ENCODE data around the gene TRIM37.

TRIM37 gene

DNA sequence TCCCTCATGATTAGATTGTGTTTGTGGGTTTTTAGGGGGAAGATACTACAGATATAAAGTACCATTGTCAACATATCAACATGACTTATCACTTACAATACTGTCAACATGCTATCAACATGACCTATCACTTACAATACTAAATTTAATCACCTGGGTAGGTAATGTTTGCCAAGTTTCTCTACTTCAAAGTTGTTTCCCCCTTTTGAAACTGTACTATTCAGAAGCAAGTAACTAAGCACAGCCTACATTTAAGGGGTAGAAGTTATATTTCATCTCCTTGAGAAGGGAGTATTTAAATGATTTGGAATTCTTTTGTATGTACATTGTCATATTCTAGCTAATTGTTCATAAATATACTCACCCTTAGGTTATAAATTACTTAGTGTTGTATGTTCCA is 68.7 kb downstream of the TRIM37 start:
- no peak for DNase-seq (ENCODE audit: low spot score)

- no peak for DNase-seq (ENCODE audit: low spot score)
Measured at GRCh38 chr17:59030811-59031210, 75.9 kb downstream of the TRIM37 start.

DNA sequence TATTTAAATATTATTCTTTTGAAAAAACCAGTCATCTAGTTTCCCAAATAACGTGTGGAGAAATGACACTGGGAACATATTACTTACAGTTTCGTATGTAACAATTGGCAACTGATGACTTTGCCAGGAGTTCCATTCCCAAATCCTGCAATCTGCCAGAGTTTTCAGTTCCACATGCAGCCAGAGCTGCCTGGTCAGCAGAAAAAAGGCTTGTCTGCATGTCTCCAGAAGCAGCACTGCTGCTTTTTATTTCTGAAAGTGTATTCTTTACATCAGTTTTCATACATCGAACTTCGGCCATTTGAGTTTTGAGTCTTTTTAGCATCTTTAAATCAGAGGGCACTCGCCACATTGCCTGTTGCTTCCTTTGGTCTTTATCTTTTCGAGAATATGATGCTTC is 78.4 kb downstream of the TRIM37 start:
- no peak for DNase-seq (ENCODE audit: low spot score)

DNA sequence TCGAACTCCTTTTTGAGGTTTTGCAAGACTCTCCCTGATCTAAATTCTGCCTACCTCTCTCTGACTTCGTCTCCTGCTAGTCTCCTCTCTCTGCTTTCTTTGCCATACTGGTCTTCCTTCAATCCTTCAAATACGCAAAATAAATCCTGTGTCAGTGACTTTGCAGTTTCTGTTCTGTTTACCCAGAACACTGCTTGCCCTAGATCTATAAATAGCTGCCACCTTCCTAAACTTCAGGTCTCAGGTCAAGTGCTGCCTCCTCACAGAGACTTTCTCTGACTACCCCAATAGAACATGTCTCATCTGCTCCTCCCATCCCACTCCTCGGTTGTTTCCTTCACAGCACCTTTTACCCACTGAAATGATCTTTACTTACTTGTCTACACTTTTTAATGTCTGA is 78.9 kb downstream of the TRIM37 start:
- no peak for DNase-seq (ENCODE audit: low spot score)

GRCh38 chr17:59026176-59026939 is 80.3 kb downstream of the TRIM37 start:
- no peak for DNase-seq (ENCODE audit: low spot score)

- no peak for DNase-seq (ENCODE audit: low spot score)
Measured at GRCh38 chr17:59024916-59025315, 81.8 kb downstream of the TRIM37 start.

DNA sequence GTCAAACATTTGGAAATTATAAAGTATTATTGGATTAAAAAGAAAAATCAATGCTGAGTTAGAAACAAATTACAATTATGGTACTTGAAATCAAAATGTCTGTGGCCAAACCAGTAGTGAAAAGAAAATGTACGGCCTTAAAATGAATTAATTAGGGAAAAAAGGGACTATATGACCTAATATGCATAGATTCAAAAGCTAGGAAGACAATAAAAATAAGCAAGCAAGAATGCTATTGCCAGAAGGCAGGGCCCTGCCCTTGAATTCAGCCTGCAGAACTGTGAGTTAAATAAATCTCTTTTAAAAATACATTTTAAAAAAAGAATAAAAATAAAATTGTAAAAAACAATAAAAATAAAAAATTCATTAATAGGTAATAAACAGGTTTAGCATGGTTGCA is 88.7 kb downstream of the TRIM37 start:
- DNase-seq (ENCODE audit: low spot score) = no peak

DNA sequence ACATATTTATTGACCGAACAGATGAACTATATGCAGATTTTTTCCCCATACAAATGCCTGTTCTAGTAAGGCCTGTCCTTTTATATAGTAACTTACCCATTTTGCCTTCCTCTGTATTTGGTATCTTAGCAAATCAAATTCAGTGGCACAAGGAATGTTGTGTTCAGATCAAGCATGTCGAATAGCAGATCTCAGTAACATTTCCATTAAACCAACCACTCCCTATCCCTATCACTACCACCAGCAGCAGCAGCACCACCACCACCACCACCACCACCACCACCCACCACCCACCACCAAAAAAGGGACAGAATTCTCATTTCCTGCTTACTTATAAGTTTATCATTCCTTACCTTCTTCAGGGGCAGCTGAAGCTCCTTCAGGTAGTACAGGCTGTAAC is 94.7 kb downstream of the TRIM37 start:
- DNase-seq (ENCODE audit: low spot score) = no peak

DNA sequence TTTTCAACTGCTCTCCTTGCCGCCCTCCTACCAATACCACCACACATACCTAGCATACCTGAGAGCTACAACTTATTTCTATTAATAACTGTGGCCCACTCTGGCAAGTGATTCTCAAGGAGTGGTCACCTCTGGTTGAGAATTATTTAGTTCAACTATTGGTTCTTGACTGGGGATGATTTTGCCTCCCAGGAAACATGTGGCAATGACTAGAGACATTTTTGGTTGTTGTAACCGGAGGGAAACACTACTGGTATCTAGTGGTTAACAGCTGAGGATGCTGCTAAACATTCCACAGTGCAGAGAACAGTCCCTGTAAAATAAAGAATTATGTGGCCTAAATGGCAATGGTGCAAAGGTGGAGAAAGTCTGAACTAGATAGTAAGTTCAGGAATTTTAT is 96.7 kb downstream of the TRIM37 start:
- DNase-seq (ENCODE audit: low spot score) = no peak

- no peak for DNase-seq (ENCODE audit: low spot score)
Measured at GRCh38 chr17:59008737-59009136, 97.9 kb downstream of the TRIM37 start.

- no peak for DNase-seq (ENCODE audit: low spot score)
Measured at GRCh38 chr17:59007995-59008394, 98.7 kb downstream of the TRIM37 start.

GRCh38 chr17:59004338-59005111 is 102.2 kb downstream of the TRIM37 start:
- peak; percentile 68 for DNase-seq (ENCODE audit: low spot score)

- no peak for DNase-seq (ENCODE audit: low spot score)
Measured at GRCh38 chr17:59003860-59004259, 102.8 kb downstream of the TRIM37 start.

- DNase-seq (ENCODE audit: low spot score) = no peak
Measured at GRCh38 chr17:59002848-59003247, 103.8 kb downstream of the TRIM37 start.

DNA sequence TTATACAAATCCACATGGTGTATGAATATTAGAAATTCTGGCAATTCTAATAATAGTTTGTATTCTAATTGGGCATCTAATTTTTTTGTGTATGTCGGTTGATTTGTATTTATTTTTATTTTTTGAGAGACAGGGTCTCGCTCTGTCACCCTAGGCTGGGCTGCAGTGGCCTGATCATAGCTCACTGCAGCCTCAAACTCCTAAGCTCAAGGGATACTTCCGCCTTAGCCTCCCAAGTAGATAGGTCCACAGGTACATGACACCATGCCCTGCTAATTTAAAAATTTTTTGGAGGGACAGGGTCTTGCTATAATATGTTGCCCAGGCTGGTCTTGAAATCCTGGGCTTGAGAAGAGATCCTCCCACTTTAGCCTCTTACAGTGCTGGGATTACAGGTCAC is 104.6 kb downstream of the TRIM37 start:
- no peak for DNase-seq (ENCODE audit: low spot score)

DNA sequence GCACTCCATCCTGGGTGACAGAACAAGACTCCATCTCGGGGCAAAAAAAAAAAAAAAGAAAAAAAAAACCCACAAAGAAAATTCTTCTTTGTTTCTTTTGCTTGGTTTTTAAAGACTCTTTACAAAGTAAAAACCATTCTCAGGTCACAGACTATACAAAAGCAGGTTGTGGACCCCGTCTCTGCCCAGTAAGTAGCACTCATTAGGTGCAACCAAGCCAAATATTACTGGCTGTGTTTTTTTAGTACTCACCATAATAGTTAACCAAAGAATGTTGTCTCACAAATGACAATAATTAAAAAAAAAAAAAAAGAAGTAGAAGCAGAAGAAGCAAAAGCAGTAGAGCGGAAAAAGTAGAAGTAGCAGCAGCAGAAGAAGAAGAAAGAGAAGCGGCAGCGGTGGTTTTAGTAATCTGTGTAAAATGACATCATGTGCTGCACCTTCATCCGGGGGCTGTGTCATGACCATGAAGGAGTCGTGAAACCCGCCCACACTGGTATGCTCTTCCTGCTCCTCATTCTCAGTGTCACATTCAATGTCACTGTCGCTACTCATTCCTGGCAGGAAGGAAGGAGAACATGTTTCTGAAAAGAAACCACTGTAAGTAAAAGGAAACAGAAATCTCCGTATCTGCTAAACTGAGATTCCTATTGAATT is 105.4 kb downstream of the TRIM37 start:
- DNase-seq (ENCODE audit: low spot score) = no peak

DNA sequence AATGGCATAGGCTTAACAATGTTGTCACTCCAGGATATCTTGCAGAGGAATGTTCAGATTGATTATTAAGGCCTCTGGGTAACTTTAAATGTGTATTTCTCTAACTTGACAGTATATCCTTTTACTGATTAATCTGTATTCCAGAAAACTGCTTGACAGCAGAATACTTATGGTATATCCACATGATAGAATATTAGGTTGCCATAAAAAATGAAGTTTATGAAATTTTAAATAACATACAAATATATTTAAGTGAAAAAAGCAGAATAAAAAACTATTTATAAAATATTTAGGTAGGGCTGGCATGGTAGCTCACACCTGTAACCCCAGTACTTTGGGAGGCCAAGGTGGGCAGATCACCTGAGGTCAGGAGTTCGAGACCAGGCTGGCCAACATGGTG is 106.7 kb downstream of the TRIM37 start:
- DNase-seq (ENCODE audit: low spot score) = no peak

DNA sequence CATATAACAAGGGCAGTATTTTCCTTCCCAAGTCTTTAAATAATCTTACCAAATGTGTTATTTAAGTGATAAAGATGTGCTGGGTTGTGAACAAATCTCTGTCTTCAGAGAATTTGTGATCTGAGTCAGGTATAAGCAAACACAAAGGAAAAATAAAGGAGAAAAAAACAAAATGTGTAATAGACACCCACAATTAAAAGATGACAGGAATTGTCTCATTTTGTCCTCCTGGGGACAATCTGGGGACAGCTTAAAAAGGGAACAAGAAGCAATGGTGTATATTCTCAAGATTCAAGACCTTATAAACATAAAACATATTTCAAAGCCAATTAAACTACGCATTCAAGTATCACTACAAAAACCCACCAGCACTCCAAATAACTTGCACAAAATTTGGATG is 107.2 kb downstream of the TRIM37 start:
- no peak for DNase-seq (ENCODE audit: low spot score)

- no peak for DNase-seq (ENCODE audit: low spot score)
Measured at GRCh38 chr17:58998871-58999270, 107.8 kb downstream of the TRIM37 start.

DNA sequence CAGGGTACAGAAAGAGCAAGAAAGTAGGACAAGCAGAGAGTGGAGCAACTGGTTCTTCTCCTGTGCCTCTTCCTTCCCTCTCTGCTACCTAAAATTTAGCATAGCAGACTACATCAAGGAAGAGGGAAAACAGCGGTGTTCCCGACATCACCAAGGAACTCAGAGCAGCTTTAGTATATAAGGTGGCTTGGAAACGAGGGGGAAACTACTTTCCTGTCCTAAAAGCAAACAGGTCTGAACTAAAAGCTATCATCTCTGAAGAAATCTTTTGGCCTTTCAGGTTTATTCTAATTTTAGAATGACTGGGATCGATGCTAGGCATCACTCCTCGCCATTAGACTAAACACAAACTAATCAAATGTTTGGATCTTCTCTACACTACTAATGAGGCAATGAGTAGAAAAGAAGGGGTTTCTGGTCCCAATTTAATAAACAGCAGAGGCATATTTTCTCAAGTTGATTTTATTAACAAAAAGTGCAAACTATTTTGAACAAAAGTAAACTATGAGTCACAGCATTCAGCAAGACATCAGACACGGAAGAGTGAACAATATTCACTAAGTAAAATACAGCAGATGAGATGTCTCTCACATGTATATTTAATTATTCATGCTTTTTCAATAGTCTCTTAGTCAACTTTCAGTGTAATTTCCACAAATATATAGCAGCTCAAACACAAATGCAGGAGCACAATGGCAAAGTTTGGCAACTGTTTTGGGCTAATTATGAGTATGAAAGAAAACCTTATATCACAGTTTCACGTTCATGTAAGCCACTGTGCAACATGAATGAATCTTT is 108.7 kb downstream of the TRIM37 start:
- DNase-seq (ENCODE audit: low spot score) = no peak

DNA sequence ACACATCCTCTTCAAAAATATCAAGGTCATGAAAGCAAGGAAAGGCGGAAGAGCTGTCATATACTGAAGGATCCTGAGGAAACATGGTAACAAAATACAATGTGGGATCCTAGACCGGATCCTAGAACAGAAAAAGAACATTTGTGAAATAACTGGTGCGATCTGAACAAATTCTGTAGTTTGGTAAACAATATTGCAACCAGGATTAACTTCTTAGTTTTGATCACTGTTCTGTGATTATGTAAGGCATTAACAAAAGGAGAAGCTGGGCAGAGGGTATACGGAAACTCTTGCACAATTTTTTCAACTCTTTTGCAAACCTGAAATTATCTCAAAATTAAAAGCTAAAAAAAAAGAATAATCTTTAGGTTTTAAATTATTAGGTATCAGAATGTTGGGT is 109.7 kb downstream of the TRIM37 start:
- no peak for DNase-seq (ENCODE audit: low spot score)

GRCh38 chr17:58995247-58995940 is 111.3 kb downstream of the TRIM37 start:
- DNase-seq (ENCODE audit: low spot score) = peak; percentile 17
